ENCODE results near the gene IST1. TPM values are rescaled to one million over a fixed set of nuclear protein-coding genes. Genes with fewer than 3 reads are reported as not detected.

Gene IST1
- total RNA-seq, 1 donor from 2014 or later: 309 TPM

GRCh38 chr16:71893888-71894228 is 1.5 kb upstream of the IST1 start:
- H3K4me1 Mint-ChIP-seq: peaks cover 14% of the 10 kb centered on the region
- peak overlapping the region; percentile 99 for H3K27ac Mint-ChIP-seq
- no peak for TF ChIP-seq CTCF (IDR thresholded peaks at IDR 0.05; ENCODE audit: unreplicated experiment)
- H3K27me3 Mint-ChIP-seq (ENCODE audit: low read depth): no peaks in the 10 kb centered on the region
- H3K36me3 Mint-ChIP-seq: no peaks in the 10 kb centered on the region
- H3K4me3 Mint-ChIP-seq: peak overlapping the region; percentile 96
- H3K9me3 Mint-ChIP-seq: no peaks in the 10 kb centered on the region
- no peak for DNase-seq (ENCODE audit: low spot score in 2 of 2, unreplicated experiment in 2 of 2)

GRCh38 chr16:71894229-71894920 is 956 bp upstream of the IST1 start:
- Mint-ChIP-seq H3K27ac (peak overlapping the region; percentile 99), H3K36me3 (no peaks in the 10 kb centered on the region), H3K9me3 (no peaks in the 10 kb centered on the region), H3K27me3 (ENCODE audit: low read depth) (no peaks in the 10 kb centered on the region), H3K4me3 (peak overlapping the region; percentile 96), H3K4me1 (peaks cover 14% of the 10 kb centered on the region)
- no peak for TF ChIP-seq CTCF (IDR thresholded peaks at IDR 0.05; ENCODE audit: unreplicated experiment)
- DNase-seq (ENCODE audit: low spot score in 2 of 2, unreplicated experiment in 2 of 2): peak in 1 of 2 experiments; percentile 53

- H3K27ac Mint-ChIP-seq: peak overlapping the region; percentile 99
- H3K36me3 Mint-ChIP-seq: peaks cover 3% of the 10 kb centered on the region
- no peak for TF ChIP-seq CTCF (IDR thresholded peaks at IDR 0.05; ENCODE audit: unreplicated experiment)
- H3K27me3 Mint-ChIP-seq (ENCODE audit: low read depth): no peaks in the 10 kb centered on the region
- no peaks in the 10 kb centered on the region for H3K9me3 Mint-ChIP-seq
- DNase-seq (ENCODE audit: low spot score in 2 of 2, unreplicated experiment in 2 of 2): no peak
- H3K4me1 Mint-ChIP-seq: peaks cover 18% of the 10 kb centered on the region
- peak overlapping the region; percentile 96 for H3K4me3 Mint-ChIP-seq
Measured at GRCh38 chr16:71895679-71896365, 491 bp downstream of the IST1 start.

DNA sequence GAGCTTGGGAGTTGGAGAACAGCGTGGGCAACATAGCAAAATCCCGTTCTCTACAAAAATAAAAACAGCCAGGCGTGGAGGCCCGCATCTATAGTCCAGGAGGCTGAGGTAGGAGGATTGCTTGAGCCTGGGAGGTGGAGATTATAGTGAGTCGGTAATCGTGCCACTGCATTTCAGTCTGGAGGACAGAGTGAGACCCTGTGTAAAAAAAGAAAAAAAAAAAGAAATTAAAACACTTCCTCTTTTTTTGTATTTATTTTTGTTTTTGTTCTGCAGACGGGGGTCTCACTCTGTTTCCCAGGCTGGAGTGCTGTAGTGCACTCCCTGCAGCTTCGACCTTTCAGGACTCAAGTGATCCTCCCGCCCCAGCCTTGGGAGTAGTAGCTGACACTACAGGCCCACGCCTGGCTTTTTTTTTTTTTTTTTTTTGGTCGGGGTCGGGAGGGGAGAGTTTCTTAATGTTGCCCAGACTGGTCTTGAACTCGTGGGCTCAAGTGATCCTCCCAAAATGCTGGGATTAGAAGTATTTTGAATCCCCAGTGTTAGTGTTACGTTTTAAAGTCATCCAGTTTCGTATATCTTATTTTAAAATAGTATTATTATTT is 1.5 kb downstream of the IST1 start:
- Mint-ChIP-seq H3K4me1 (peaks cover 15% of the 10 kb centered on the region), H3K27me3 (ENCODE audit: low read depth) (no peaks in the 10 kb centered on the region), H3K27ac (peak overlapping the region; percentile 89), H3K9me3 (no peaks in the 10 kb centered on the region), H3K36me3 (peaks cover 5% of the 10 kb centered on the region), H3K4me3 (peak overlapping the region; percentile 96)
- DNase-seq (ENCODE audit: low spot score in 2 of 2, unreplicated experiment in 2 of 2): no peak
- TF ChIP-seq CTCF (IDR thresholded peaks at IDR 0.05; ENCODE audit: unreplicated experiment): no peak

- no peak for TF ChIP-seq CTCF (IDR thresholded peaks at IDR 0.05; ENCODE audit: unreplicated experiment)
Measured at GRCh38 chr16:71899171-71899570, 3.8 kb downstream of the IST1 start.

More at GRCh38 chr16:71899171-71899570, 3.8 kb downstream of the IST1 start:
- Mint-ChIP-seq H3K36me3 (peaks cover 14% of the 10 kb centered on the region), H3K27ac (no peak overlapping the region), H3K4me3 (no peak overlapping the region), H3K4me1 (peaks cover 12% of the 10 kb centered on the region), H3K9me3 (peaks cover 3% of the 10 kb centered on the region), H3K27me3 (ENCODE audit: low read depth) (no peaks in the 10 kb centered on the region)
- DNase-seq (ENCODE audit: low spot score in 2 of 2, unreplicated experiment in 2 of 2): no peak

All from mesothelial cell of epicardium (in vitro differentiated cells).